HG03439 (cell line): ENCODE measurements around the gene CELF4.

ENCODE experiments used
- ATAC-seq: cut with Tn5 transposase; IDR thresholded peaks from one replicate; pipeline ENCODE4 v1.9.1; 2021; ENCODE audit warnings: mild to moderate bottlenecking, moderate library complexity; ENCODE audit not compliant: unreplicated experiment

The CELF4 gene

GRCh38 chr18:37574113-37574512 is 8.5 kb upstream of the CELF4 start:
- ATAC-seq, result no peak

GRCh38 chr18:37572736-37573135 is 7.1 kb upstream of the CELF4 start:
- ATAC-seq, result no peak

- ATAC-seq, result no peak
Observed at GRCh38 chr18:37571266-37571665, 5.7 kb upstream of the CELF4 start.

GRCh38 chr18:37570336-37570930 is 4.8 kb upstream of the CELF4 start:
- no peak for ATAC-seq

- no peak for ATAC-seq
Observed at GRCh38 chr18:37568671-37569070, 3.1 kb upstream of the CELF4 start.

GRCh38 chr18:37567994-37568359 is 2.4 kb upstream of the CELF4 start:
- no peak for ATAC-seq

- ATAC-seq, result no peak
Observed at GRCh38 chr18:37567061-37567993, 1.7 kb upstream of the CELF4 start.

GRCh38 chr18:37566479-37567060 is 972 bp upstream of the CELF4 start:
- ATAC-seq, result no peak

- no peak for ATAC-seq
Observed at GRCh38 chr18:37565977-37566478, 430 bp upstream of the CELF4 start.

- no peak for ATAC-seq
Observed at GRCh38 chr18:37564711-37565100, 892 bp downstream of the CELF4 start.

GRCh38 chr18:37563931-37564392 is 1.6 kb downstream of the CELF4 start:
- no peak for ATAC-seq

- ATAC-seq, result no peak
Observed at GRCh38 chr18:37561986-37562385, 3.6 kb downstream of the CELF4 start.

- ATAC-seq, result no peak
Observed at GRCh38 chr18:37560003-37560402, 5.6 kb downstream of the CELF4 start.

- no peak for ATAC-seq
Observed at GRCh38 chr18:37559194-37559593, 6.4 kb downstream of the CELF4 start.

GRCh38 chr18:37554399-37554787 is 11.2 kb downstream of the CELF4 start:
- no peak for ATAC-seq

- no peak for ATAC-seq
Observed at GRCh38 chr18:37553633-37554398, 11.8 kb downstream of the CELF4 start.

GRCh38 chr18:37552286-37552685 is 13.3 kb downstream of the CELF4 start:
- ATAC-seq, result no peak

- ATAC-seq, result no peak
Observed at GRCh38 chr18:37551846-37552245, 13.8 kb downstream of the CELF4 start.

- no peak for ATAC-seq
Observed at GRCh38 chr18:37551249-37551648, 14.3 kb downstream of the CELF4 start.

GRCh38 chr18:37550118-37550875 is 15.3 kb downstream of the CELF4 start:
- ATAC-seq, result no peak
